Measurements from ENCODE around the gene PDLIM1. TPM values are rescaled to one million over a fixed set of nuclear protein-coding genes. Genes with fewer than 3 reads are reported as not detected.

Gene PDLIM1
- total and polyA plus RNA-seq, 10 of the 15 experiments (the other 5 are each of a cell fraction or from before 2014, with no cell fraction given): 95.7 to 714 (median 309) TPM

DNA sequence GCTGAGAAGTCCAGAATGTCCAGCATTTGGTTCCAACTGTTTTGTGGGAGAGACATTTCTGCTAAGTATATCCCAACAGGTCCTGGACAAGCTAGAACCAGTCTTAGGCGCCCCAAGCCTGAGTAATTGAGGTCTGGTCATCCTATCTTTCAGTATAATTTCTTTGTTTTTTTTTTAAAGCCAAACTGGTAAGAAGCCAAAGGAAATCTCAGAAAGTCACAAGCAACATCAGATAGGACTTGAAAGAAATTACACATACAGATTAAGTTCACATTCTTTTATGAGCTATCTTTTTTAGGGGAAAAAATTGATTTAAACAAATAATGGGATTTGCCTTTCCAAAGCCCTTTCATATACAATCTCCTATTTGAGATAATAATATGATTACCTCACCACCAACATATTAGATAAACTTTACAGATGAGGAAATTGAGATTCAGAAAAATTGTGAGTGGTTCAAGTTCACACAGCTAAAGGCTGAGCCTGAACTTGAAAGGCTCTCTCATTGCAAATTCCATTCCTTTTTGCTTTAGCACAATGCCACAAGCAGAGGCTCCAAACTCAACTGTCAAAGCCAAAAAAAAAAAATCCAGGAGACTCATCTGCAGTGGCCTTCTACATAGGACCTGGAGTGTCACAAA lies 15.0 kb downstream of the PDLIM1 start (continued):
- TF ChIP-seq, protein P1, sequence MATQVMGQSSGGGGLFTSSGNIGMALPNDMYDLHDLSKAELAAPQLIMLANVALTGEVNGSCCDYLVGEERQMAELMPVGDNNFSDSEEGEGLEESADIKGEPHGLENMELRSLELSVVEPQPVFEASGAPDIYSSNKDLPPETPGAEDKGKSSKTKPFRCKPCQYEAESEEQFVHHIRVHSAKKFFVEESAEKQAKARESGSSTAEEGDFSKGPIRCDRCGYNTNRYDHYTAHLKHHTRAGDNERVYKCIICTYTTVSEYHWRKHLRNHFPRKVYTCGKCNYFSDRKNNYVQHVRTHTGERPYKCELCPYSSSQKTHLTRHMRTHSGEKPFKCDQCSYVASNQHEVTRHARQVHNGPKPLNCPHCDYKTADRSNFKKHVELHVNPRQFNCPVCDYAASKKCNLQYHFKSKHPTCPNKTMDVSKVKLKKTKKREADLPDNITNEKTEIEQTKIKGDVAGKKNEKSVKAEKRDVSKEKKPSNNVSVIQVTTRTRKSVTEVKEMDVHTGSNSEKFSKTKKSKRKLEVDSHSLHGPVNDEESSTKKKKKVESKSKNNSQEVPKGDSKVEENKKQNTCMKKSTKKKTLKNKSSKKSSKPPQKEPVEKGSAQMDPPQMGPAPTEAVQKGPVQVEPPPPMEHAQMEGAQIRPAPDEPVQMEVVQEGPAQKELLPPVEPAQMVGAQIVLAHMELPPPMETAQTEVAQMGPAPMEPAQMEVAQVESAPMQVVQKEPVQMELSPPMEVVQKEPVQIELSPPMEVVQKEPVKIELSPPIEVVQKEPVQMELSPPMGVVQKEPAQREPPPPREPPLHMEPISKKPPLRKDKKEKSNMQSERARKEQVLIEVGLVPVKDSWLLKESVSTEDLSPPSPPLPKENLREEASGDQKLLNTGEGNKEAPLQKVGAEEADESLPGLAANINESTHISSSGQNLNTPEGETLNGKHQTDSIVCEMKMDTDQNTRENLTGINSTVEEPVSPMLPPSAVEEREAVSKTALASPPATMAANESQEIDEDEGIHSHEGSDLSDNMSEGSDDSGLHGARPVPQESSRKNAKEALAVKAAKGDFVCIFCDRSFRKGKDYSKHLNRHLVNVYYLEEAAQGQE (IDR thresholded peaks at IDR 0.05; ENCODE audit: low read depth, low read length): no peak
- TF ChIP-seq NFIC (IDR thresholded peaks at IDR 0.05; ENCODE audit: low read depth, low read length) (no peak), TBL1XR1 (IDR thresholded peaks at IDR 0.05; ENCODE audit: low read depth, low read length) (no peak), MEF2B (IDR thresholded peaks at IDR 0.05; ENCODE audit: partially characterized antibody, poor library complexity, severe bottlenecking) (no peak), BMI1 (IDR thresholded peaks at IDR 0.05; ENCODE audit: borderline replicate concordance) (no peak)
- TF ChIP-seq, protein P2, sequence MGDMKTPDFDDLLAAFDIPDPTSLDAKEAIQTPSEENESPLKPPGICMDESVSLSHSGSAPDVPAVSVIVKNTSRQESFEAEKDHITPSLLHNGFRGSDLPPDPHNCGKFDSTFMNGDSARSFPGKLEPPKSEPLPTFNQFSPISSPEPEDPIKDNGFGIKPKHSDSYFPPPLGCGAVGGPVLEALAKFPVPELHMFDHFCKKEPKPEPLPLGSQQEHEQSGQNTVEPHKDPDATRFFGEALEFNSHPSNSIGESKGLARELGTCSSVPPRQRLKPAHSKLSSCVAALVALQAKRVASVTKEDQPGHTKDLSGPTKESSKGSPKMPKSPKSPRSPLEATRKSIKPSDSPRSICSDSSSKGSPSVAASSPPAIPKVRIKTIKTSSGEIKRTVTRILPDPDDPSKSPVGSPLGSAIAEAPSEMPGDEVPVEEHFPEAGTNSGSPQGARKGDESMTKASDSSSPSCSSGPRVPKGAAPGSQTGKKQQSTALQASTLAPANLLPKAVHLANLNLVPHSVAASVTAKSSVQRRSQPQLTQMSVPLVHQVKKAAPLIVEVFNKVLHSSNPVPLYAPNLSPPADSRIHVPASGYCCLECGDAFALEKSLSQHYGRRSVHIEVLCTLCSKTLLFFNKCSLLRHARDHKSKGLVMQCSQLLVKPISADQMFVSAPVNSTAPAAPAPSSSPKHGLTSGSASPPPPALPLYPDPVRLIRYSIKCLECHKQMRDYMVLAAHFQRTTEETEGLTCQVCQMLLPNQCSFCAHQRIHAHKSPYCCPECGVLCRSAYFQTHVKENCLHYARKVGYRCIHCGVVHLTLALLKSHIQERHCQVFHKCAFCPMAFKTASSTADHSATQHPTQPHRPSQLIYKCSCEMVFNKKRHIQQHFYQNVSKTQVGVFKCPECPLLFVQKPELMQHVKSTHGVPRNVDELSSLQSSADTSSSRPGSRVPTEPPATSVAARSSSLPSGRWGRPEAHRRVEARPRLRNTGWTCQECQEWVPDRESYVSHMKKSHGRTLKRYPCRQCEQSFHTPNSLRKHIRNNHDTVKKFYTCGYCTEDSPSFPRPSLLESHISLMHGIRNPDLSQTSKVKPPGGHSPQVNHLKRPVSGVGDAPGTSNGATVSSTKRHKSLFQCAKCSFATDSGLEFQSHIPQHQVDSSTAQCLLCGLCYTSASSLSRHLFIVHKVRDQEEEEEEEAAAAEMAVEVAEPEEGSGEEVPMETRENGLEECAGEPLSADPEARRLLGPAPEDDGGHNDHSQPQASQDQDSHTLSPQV (IDR thresholded peaks at IDR 0.05): no peak
- TF ChIP-seq, protein P3, sequence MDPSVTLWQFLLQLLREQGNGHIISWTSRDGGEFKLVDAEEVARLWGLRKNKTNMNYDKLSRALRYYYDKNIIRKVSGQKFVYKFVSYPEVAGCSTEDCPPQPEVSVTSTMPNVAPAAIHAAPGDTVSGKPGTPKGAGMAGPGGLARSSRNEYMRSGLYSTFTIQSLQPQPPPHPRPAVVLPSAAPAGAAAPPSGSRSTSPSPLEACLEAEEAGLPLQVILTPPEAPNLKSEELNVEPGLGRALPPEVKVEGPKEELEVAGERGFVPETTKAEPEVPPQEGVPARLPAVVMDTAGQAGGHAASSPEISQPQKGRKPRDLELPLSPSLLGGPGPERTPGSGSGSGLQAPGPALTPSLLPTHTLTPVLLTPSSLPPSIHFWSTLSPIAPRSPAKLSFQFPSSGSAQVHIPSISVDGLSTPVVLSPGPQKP (IDR thresholded peaks at IDR 0.05; ENCODE audit: low read depth, low read length): no peak

All from GM12878 (cell line).